ENCODE measurements around the gene FAIM.
"Not testable (repeated sequence)": the region's sequence is repeated elsewhere in the genome, so short reads cannot be mapped to it uniquely, and the experiment has no call there.

Gene FAIM, protein sequence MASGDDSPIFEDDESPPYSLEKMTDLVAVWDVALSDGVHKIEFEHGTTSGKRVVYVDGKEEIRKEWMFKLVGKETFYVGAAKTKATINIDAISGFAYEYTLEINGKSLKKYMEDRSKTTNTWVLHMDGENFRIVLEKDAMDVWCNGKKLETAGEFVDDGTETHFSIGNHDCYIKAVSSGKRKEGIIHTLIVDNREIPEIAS

DNA sequence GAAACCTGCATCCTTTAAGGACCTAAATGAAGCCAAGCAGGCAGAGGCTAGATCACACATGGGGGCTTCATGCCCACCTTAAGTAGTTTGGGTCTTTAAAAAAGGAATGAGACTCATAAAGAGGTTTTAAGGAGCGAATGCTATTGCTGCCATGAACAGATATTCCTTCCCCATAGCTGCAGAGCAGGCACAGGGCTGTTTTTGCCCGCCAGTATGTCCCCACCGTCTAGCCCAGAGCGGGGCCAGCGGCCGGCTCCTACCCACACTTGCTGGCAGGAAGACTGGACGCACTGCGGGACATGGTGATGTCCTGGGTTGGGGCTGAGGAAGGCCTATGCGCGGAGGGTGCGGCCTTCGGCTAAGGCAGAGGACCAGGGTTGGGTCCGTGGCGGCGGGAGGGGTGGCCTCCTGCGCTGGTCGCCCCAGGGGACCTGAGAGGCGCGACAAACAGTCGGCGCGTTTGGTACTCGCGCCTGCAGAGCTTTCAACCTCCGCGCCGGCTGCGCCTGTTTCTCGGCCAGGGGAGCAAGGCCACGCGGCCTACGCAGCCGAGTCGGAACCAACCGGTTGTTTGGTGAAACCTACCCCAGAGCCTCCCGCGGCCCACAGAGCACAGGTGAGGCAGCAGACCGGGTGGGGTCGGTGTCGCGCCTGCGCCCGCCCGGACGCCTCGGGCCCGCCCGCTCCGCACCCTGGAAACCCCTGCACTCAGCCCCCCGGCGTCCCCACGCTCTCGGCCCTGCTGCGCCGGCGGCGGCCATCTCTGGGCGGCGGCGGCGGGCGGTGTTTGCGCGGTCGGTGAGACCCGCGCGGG is at the start of gene FAIM:
TSS of gene FAIM (plus strand) at position 450 of the 814 bp plus-strand sequence. CDS start 10,956 bp downstream, outside the sequence.
- FAIRE-seq (no peak), DNase-seq (ENCODE audit: low spot score) (peak; percentile 46)

DNA sequence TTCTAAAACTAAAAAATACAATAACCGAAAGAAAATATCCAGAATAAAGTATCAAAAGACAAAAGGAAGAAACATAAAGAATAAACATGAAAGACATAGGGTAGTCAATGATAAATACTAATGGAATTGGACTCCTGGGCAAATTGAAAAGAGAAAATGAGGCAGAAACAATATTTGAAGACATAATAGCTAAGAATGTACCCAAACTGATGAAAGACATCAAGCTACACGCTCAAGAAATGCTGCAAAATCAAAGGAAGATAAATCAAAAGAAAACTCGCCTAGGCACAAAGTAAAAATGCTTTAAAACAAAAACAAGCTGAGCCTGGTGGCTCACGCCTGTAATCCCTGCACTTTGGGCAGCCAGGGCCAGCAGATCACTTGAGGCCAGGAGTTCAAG is 49.4 kb upstream of the FAIM start:
- DNase-seq (ENCODE audit: low spot score) (no peak), FAIRE-seq (no peak)

DNA sequence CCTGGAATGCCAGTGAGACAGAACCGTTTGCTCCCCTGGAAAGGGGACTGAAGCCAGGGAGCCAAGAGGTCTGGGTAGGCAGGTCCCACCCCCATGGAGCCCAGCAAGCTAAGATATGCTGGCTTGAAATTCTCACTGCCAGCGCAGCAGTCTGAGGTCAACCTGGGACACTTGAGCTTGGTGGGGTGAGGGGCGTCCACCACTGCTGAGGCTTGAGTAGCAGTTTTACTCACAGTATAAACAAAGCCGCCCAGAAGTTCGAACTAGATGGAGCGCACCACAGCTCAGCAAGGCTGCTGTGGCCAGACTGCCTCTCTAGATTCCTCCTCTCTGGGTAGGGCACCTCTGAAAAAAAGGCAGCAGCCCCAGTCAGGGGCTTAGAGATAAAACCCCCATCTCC is 48.1 kb upstream of the FAIM start:
- DNase-seq (ENCODE audit: low spot score) (no peak), FAIRE-seq (no peak)

DNA sequence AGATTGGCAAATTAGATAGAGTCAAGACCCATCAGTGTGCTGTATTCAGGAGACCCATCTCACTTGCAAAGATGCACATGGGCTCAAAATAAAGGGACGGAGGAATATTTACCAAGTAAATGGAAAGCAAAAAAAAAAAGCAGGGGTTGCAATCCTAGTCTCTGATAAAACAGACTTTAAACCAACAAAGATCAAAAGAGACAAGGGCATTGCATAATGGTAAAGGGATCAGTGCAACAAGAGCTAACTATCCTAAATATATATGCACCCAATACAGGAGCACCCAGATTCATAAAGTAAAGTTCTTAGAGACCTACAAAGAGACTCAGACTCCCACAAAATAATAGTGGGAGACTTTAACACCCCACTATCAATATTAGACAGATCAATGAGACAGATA is 45.7 kb upstream of the FAIM start:
- not testable (repeated sequence) for FAIRE-seq; DNase-seq (ENCODE audit: low spot score)

DNA sequence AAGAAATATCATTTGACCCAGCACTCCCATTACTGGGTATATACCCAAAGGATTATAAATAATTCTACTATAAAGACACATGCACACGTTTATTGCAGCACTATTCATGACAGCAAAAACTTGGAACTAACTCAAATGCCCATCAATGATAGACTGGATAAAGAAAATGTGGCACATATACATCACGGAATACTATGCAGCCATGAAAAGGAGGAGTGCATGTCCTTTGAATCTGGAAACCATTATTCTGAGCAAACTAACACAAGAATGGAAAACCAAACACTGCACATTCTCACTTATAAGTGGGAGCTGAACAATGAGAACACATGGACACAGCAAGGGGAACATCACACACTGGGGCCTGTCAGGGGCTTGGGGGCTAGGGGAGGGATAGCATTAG is 42.3 kb upstream of the FAIM start:
- FAIRE-seq; DNase-seq (ENCODE audit: low spot score): not testable (repeated sequence)

DNA sequence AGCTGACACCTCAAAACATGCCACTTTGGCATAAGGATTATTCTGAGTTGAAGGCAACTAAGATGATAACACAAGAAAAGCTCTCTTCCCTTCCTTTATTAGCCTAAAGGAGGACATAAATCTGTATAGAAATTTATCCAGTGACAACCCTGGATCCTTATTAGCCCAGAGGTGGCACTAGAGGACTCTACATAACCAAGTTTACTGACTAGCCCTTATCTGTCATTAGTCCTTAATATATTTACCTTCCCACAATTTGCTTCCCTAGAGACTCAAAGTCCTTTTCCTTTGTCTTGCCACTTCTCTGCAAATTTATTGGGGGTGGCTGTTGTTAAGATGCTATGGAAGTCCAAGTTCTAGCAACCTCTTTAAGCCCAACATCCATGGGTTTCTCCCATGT is 41.2 kb upstream of the FAIM start:
- FAIRE-seq: no peak
- no peak for DNase-seq (ENCODE audit: low spot score)

DNA sequence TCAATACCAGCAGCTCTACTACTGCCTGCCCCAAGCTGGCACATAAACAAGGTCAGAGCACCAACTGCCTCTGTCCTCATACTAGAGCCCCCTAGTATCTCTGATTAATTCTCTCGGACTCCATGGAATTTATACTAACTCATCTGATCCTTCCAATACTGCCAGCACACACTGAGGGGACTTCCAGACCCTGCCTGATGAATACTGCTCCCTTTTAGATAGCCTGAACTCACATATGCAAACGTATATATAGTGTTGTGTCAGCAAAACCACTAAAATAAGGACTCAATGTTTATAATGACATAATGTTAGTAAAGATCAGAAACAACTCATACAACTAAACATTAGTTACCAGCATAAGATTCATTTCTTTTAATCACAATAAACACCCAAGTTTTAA is 39.5 kb upstream of the FAIM start:
- DNase-seq (ENCODE audit: low spot score) (peak; percentile 30), FAIRE-seq (no peak)

DNA sequence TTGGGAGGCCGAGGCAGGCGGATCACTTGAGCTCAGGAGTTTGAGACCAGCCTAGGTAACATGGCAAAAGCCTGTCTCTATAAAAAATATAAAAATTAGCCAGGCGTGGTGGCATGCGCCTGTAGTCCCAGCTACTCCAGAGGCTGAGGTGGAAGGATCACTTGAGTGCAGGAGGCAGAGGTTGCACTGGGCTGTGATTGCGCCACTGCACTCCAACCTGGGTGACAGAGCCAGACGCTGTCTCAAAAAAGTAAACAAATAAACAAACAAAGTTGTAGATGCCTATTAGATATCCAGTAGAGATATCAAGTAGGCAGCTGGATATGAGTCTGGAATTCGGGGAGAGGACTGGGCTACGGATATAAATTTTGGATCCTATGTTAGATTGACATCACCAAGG is 38.9 kb upstream of the FAIM start:
- FAIRE-seq; DNase-seq (ENCODE audit: low spot score): not testable (repeated sequence)

DNA sequence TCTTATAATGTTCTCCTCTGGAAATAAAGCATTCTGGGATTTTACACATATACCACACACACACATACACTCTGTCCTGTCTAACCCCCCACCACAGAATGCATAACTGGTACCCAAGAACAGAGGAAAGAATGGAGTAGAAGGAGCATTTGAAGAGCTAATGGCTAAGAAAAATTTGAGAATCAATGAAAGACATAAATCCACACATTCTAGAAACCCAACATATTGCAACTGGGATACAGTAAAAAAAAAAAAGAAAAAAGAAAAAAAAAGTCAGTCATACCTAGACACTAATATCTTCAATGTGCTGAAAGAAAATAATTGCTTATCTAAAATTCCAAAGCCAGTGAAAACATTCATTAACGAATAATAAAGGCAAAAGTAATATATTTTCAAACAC is 35.4 kb upstream of the FAIM start:
- no peak for FAIRE-seq
- DNase-seq (ENCODE audit: low spot score): no peak

DNA sequence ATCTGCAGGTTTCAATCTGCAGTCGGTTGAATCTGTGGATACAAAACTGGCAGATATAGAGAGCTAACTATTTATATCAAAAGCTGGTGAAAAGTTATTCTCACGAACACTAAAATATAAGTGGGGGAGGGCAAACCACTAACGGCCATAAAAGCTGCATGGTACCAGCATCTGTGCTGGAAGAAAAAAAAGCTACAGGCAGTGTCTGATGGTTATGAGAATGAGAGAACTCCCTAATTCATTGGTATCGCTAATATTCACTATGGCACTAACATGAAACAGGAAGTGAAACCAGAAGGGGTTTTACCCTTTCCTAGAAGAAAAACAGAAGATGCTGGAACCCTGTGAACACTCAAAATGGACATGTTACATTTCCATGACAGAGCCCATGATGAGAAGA is 30.4 kb upstream of the FAIM start:
- FAIRE-seq: no peak

DNA sequence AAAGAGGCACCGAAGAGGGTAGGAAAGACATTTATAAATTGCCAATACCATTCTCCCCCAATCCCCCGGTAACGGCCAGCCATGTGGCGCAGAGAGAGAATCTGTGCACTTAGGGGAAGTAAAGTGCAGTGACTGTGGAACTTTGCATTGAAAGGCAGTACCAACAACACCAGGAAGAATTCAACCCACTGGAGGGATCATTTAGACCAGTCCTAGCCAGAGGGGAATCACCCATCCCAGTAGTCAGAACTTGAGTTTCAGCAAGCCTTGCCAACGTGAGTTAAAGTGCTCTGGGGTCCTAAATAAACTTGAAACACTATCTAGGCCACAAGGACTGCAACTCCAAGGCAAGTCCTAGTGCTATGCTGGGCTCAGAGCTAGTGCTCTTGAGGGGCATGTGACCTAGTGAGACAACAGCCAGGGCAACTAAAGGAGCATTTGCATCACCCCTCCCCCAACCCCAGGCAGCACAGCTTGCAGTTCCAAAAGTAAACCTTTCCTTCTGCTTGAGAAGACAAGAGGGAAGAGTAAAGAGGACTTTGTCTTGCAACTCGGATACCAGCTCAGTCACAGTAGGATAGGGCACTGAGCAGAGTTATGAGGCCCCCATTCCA is 29.5 kb upstream of the FAIM start:
- DNase-seq (ENCODE audit: low spot score): no peak
- FAIRE-seq: no peak

More for the DNA sequence above, 30.4 kb upstream of the FAIM start:
- no peak for DNase-seq (ENCODE audit: low spot score)

DNA sequence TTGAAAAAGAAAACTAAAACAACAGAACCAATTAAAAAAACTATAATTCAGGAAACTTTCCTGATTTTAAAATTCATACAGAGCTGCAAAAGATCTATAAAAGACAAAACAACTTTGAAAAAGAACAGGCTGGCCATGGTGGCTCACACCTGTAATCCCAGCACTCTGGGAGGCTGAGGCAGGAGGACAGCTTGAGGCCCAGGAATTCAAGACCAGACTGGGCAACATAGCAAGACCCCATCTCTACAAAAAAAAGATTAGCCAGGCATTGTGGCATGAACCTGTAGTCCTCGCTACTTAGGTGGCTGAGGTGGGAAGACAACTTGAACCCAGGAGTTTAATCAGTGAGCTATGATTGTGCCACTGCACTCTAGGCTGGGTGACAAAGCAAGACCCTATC is 21.2 kb upstream of the FAIM start:
- FAIRE-seq (no peak), DNase-seq (ENCODE audit: low spot score) (no peak)

DNA sequence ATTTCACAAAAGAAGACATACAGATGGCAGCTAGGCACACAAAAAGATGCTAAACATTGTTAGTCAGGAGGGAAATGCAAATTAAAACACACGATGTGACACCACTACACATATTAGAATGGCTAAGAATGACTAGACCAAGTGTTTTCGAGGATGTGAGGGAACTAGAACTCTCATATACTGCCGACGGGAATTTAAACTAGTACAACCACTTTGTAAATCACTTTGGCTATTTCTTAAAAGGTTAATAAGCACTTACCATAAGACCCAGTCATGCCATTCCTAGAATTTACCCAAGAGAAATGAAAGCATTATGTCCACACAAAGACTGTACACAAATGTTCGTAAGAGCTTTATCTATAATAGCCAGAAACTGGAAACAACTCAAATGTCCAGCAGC is 20.1 kb upstream of the FAIM start:
- DNase-seq (ENCODE audit: low spot score): no peak
- FAIRE-seq: no peak

DNA sequence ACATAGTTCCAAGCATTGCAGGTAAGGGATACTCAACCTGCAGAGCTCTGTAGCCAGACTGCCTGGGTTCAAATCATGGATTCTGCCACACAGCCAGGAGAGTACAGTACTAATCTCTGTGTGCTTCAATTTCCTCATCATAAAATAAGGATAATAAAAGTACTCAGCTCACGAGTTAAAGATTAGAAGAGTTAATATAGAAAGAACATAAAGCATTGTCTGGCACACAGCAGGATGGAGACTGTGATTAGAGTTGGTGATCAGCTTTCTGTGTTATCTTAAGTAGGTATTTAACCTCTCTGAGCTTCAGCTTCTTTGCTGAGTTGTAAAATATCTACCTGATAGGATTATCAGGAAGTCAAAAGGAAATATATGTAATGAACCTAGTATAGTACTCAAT is 17.2 kb upstream of the FAIM start:
- no peak for FAIRE-seq

DNA sequence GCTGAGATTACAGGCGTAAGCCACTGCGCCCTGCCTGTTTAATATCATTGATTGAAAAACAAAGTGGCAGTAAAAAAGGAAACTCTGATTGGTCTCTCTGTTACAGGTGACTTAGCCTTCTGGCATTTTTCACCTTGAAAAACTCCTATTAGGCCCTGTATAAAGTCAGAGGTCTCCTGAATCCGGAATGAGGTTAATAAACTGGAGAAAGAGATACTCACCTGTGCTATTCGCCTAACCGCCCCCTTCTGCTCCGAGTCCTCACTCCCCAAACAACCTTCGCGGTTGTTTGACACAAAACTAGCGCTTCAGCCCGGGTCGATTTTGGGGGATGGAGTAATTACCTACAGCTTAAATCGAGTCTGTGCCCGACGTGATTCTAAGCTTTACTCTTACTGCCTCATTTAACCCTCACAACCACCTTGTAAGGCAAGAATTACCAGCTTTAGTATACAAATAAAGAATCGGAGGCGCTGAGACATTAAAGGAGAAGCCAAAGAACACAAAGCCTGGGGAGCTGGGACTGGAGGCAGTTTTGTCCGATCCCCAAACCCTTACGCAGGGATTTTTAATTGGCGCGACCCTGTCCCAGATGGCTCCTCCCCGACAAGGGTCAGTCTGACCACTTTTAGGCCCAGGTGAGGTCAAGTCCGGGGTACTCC is 15.0 kb upstream of the FAIM start:
- no peak for DNase-seq (ENCODE audit: low spot score)
- no peak for FAIRE-seq

More for the DNA sequence above, 17.2 kb upstream of the FAIM start:
- no peak for DNase-seq (ENCODE audit: low spot score)

DNA sequence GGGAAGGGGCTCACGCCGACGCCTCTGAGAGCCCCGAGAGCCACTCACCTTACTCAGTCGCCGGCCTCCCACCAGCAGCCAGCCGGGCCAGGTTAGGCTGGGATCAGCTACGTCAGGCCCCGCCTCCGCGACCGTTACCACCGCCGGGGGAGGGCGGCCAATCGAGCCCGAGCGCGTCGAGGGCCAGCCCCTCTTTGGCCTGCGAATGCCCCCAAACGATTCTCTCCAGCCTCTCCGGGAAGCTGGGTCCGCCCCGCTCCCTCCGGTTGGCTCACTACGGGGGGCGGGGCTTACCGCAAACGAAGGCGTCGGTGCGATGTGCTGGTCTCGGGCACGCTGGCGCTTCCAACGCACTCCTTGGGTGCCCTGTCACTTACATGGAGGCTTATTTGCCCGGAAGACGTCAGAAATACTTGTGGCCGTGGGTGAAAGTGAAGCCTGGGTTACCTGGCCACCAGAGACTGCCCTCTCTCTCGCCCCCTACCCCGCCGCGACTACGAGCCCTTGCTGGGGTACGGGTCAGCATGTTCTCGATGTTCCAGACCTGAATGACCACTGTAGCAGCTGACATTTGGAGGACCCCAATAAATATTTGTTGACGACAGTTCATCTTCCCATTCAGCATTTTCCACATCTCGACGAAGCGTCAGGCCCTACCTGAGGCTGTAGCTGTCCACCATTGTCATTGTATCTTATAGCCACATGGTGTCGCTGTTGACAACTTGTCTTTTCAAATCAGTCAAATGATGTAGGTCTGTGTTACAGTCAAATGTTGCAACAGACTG is 14.2 kb upstream of the FAIM start, which contains the start of gene CEP70:
TSS of gene CEP70 (minus strand) at position 111 of the 785 bp plus-strand sequence. CDS start 21,333 bp downstream, outside the sequence.
- DNase-seq (ENCODE audit: low spot score) (peak; percentile 87), FAIRE-seq (peak; percentile 83)

DNA sequence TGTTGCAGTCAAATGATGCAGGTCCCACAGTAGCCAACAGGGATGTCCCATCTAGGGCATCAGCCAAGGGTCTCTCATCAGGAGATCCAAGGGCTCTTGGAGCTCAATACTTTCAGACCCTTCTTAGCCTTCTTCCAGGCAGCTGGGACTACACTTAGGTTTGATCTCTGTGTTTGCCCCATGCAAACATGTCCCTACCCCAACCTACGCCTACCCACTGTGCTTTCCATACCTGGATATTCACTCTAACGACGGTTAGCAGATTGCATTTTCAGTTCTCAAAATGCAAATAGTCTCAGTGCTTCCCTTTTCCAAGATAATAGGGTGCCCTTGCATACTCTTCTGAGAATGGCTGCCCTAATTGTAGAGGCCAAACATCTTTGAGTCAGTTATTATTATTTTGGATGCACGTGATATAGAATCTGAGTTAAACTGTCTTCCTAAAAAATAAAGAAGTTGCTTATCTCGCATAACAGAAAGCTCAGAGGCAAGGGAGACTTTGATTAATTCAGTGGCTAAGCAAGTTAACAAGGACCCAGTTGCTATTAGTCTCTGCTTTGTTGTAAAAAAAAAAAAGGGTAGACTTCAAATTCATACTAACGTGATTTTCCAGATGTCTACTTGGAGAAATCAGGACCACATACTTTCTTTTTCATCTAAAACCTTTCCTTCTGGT is 13.5 kb upstream of the FAIM start:
- DNase-seq (ENCODE audit: low spot score) (no peak), FAIRE-seq (no peak)

DNA sequence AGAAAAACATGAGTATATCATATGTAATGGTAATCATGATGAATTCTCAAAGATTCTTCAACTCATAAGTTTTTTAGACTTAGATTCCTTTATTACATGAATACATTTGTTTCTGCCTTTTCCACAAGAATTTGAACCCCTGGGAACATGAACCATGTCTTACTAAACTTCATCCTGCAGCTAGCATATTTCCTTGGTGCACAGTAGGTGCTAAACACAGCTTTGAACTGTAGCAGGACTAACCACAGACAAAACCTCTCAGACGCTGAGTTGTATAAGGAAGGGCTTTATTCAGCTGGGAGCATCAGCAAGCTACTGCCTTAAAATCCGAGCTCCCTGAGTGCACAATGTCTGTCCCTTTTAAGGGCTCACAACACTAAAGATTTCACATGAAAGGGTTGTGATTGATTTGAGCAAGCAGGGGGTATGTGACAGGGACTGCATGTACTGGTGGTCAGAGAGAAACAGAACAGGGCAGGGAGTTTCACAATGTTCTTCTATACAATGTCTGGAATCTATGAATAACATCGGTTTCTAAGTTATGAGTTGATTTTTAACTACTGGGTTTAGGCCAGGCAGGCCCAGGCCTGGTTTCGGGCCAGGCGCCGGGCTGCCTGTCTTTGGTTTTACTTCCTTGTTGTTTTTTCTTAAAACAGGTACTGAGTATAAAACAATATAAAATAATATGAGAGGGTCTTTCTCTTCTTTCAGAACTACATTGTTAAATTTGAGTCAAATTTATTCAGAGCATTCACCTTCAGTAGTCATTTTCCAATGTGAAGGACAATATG is 11.2 kb upstream of the FAIM start:
- DNase-seq (ENCODE audit: low spot score) (peak; percentile 37), FAIRE-seq (peak; percentile 43)

DNA sequence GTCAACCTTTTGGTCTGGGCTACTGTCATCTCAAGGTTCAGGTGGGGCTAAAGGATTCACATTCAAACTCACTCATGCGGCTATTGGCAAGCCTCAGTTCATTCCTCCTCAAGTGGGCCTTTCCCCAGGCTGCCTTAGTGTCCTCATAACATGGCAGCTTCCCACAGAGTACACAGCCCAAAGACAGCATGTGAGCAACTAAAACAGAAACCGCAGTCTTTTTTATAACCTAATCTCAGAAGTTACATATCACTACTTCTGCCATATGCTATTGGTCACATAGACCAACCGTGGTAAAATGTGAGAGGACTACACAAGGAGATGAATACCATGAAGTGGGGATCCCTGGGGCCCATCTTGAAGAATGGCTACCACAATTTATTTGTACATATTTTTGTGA is 10.0 kb upstream of the FAIM start:
- DNase-seq (ENCODE audit: low spot score) (no peak), FAIRE-seq (no peak)
